ENCODE results near the gene JADE3. TPM values are rescaled to one million over a fixed set of nuclear protein-coding genes. Genes with fewer than 3 reads are reported as not detected.

Gene JADE3
- total RNA-seq, 5 donors from 2014 or later (not counting 1 experiment from before 2014, with no cell fraction given) = 0.21 to 1.3 (median 1.0) TPM

GRCh38 chrX:47061238-47061919 lies 149.2 kb downstream of the JADE3 start:
- no peaks in the 10 kb centered on the region for H3K9me3 Mint-ChIP-seq
- CTCF ChIA-PET = no interaction called here
- H3K27ac Mint-ChIP-seq = no peak overlapping the region

GRCh38 chrX:47063179-47063578 lies 151.0 kb downstream of the JADE3 start:
- POLR2A ChIA-PET = no interaction called here
- H3K4me1 Mint-ChIP-seq = no peaks in the 10 kb centered on the region
- peaks cover 0 to 30% of the 10 kb centered on the region in 2 donors for H3K27me3 Mint-ChIP-seq
- H3K27ac ChIP-seq (ENCODE audit: low read length) = no peak overlapping the region
- DNase-seq = no peak
- no peaks in the 10 kb centered on the region for H3K9me3 Mint-ChIP-seq
- 80% methylated on average over 1 of the region's 2 CpGs for WGBS (ENCODE audit: insufficient coverage)
- H3K4me3 Mint-ChIP-seq = no peak overlapping the region
- CTCF ChIA-PET = no interaction called here
- no peaks in the 10 kb centered on the region for H3K36me3 Mint-ChIP-seq
- no peaks in the 10 kb centered on the region for H3K9me3 ChIP-seq
- H3K36me3 ChIP-seq (ENCODE audit: control insufficient read depth in 2 of 2, extremely low read depth in 1 of 2, insufficient read depth in 1 of 2, low read length in 1 of 2) = no peaks in the 10 kb centered on the region
- no peaks in the 10 kb centered on the region for H3K4me1 ChIP-seq (ENCODE audit: control insufficient read depth in 1 of 2, extremely low read depth in 1 of 2, insufficient read depth in 2 of 2, low read length in 2 of 2)
- ATAC-seq (replicated peaks in 1 of 4) = no peak
- no peak overlapping the region for H3K4me3 ChIP-seq (ENCODE audit: control insufficient read depth in 1 of 2, extremely low read depth in 1 of 2, low read length in 1 of 2)
- no peak overlapping the region for H3K27ac Mint-ChIP-seq
- no peaks in the 10 kb centered on the region for H3K27me3 ChIP-seq (replicated peaks in 1 of 2; ENCODE audit: control insufficient read depth in 2 of 2, extremely low read depth in 1 of 2, insufficient read depth in 2 of 2, low read length in 1 of 2)

More at GRCh38 chrX:47061238-47061919, 149.2 kb downstream of the JADE3 start:
- Histone ChIP-seq H3K4me3 (ENCODE audit: control insufficient read depth in 1 of 2, extremely low read depth in 1 of 2, low read length in 1 of 2) (no peak overlapping the region), H3K9me3 (no peaks in the 10 kb centered on the region), H3K27me3 (replicated peaks in 1 of 2; ENCODE audit: control insufficient read depth in 2 of 2, extremely low read depth in 1 of 2, insufficient read depth in 2 of 2, low read length in 1 of 2) (no peaks in the 10 kb centered on the region), H3K4me1 (ENCODE audit: control insufficient read depth in 1 of 2, extremely low read depth in 1 of 2, insufficient read depth in 2 of 2, low read length in 2 of 2) (no peaks in the 10 kb centered on the region), H3K36me3 (ENCODE audit: control insufficient read depth in 2 of 2, extremely low read depth in 1 of 2, insufficient read depth in 1 of 2, low read length in 1 of 2) (no peaks in the 10 kb centered on the region), H3K27ac (ENCODE audit: low read length) (no peak overlapping the region)
- Mint-ChIP-seq H3K4me3 (no peak overlapping the region), H3K36me3 (no peaks in the 10 kb centered on the region), H3K27me3 (peaks cover 0 to 30% of the 10 kb centered on the region in 2 donors), H3K4me1 (no peaks in the 10 kb centered on the region)
- DNase-seq = no peak
- no CpG with 5 or more reads among the region's 2 CpGs for WGBS (ENCODE audit: insufficient coverage)
- no peak for ATAC-seq (replicated peaks in 1 of 4)
- POLR2A ChIA-PET = no interaction called here

GRCh38 chrX:47068214-47068613 lies 156.0 kb downstream of the JADE3 start:
- no peaks in the 10 kb centered on the region for H3K4me1 ChIP-seq (ENCODE audit: control insufficient read depth in 1 of 2, extremely low read depth in 1 of 2, insufficient read depth in 2 of 2, low read length in 2 of 2)
- ChIA-PET POLR2A (no interaction called here), CTCF (no interaction called here)
- no peak overlapping the region for H3K4me3 ChIP-seq (ENCODE audit: control insufficient read depth in 1 of 2, extremely low read depth in 1 of 2, low read length in 1 of 2)
- 100% methylated on average over 1 of the region's 3 CpGs for WGBS (ENCODE audit: insufficient coverage)
- H3K9me3 Mint-ChIP-seq = no peaks in the 10 kb centered on the region
- ATAC-seq (replicated peaks in 1 of 4) = no peak
- DNase-seq = no peak
- H3K27me3 ChIP-seq (replicated peaks in 1 of 2; ENCODE audit: control insufficient read depth in 2 of 2, extremely low read depth in 1 of 2, insufficient read depth in 2 of 2, low read length in 1 of 2) = no peaks in the 10 kb centered on the region
- H3K27ac ChIP-seq (ENCODE audit: low read length) = no peak overlapping the region
- H3K27me3 Mint-ChIP-seq = peaks cover 0 to 8% of the 10 kb centered on the region in 2 donors
- H3K4me1 Mint-ChIP-seq = no peaks in the 10 kb centered on the region
- no peaks in the 10 kb centered on the region for H3K9me3 ChIP-seq
- H3K27ac Mint-ChIP-seq = no peak overlapping the region
- H3K36me3 Mint-ChIP-seq = no peaks in the 10 kb centered on the region
- no peak overlapping the region for H3K4me3 Mint-ChIP-seq
- no peaks in the 10 kb centered on the region for H3K36me3 ChIP-seq (ENCODE audit: control insufficient read depth in 2 of 2, extremely low read depth in 1 of 2, insufficient read depth in 1 of 2, low read length in 1 of 2)

GRCh38 chrX:47068720-47069119 lies 156.5 kb downstream of the JADE3 start:
- no peaks in the 10 kb centered on the region for H3K9me3 Mint-ChIP-seq
- H3K27me3 ChIP-seq (replicated peaks in 1 of 2; ENCODE audit: control insufficient read depth in 2 of 2, extremely low read depth in 1 of 2, insufficient read depth in 2 of 2, low read length in 1 of 2) = no peaks in the 10 kb centered on the region
- ChIA-PET CTCF (no interaction called here), POLR2A (no interaction called here)
- no peak overlapping the region for H3K4me3 Mint-ChIP-seq
- no peaks in the 10 kb centered on the region for H3K9me3 ChIP-seq
- H3K36me3 Mint-ChIP-seq = no peaks in the 10 kb centered on the region
- H3K36me3 ChIP-seq (ENCODE audit: control insufficient read depth in 2 of 2, extremely low read depth in 1 of 2, insufficient read depth in 1 of 2, low read length in 1 of 2) = no peaks in the 10 kb centered on the region
- H3K4me1 ChIP-seq (ENCODE audit: control insufficient read depth in 1 of 2, extremely low read depth in 1 of 2, insufficient read depth in 2 of 2, low read length in 2 of 2) = no peaks in the 10 kb centered on the region
- no peak for ATAC-seq (replicated peaks in 1 of 4)
- no peak overlapping the region for H3K27ac Mint-ChIP-seq
- H3K4me1 Mint-ChIP-seq = no peaks in the 10 kb centered on the region
- no peak overlapping the region for H3K4me3 ChIP-seq (ENCODE audit: control insufficient read depth in 1 of 2, extremely low read depth in 1 of 2, low read length in 1 of 2)
- DNase-seq = no peak
- H3K27me3 Mint-ChIP-seq = peaks cover 0 to 8% of the 10 kb centered on the region in 2 donors
- no peak overlapping the region for H3K27ac ChIP-seq (ENCODE audit: low read length)

- H3K27me3 ChIP-seq (replicated peaks in 1 of 2; ENCODE audit: control insufficient read depth in 2 of 2, extremely low read depth in 1 of 2, insufficient read depth in 2 of 2, low read length in 1 of 2) = no peaks in the 10 kb centered on the region
- Mint-ChIP-seq H3K9me3 (no peaks in the 10 kb centered on the region), H3K36me3 (no peaks in the 10 kb centered on the region), H3K4me1 (no peaks in the 10 kb centered on the region), H3K27ac (no peak within 1 kb of the TSS), H3K4me3 (no peak within 1 kb of the TSS), H3K27me3 (peaks cover 0 to 4% of the 10 kb centered on the region in 2 donors)
- H3K4me1 ChIP-seq (ENCODE audit: control insufficient read depth in 1 of 2, extremely low read depth in 1 of 2, insufficient read depth in 2 of 2, low read length in 2 of 2) = no peaks in the 10 kb centered on the region
- ChIA-PET CTCF (no interaction called here), POLR2A (no interaction called here)
- WGBS (ENCODE audit: insufficient coverage) = 71% methylated on average over 8 of the region's 59 CpGs
- ATAC-seq (replicated peaks in 1 of 4) = no peak
- no peak for DNase-seq
- no peaks in the 10 kb centered on the region for H3K36me3 ChIP-seq (ENCODE audit: control insufficient read depth in 2 of 2, extremely low read depth in 1 of 2, insufficient read depth in 1 of 2, low read length in 1 of 2)
- no peak within 1 kb of the TSS for H3K4me3 ChIP-seq (ENCODE audit: control insufficient read depth in 1 of 2, extremely low read depth in 1 of 2, low read length in 1 of 2)
- no peaks in the 10 kb centered on the region for H3K9me3 ChIP-seq
- H3K27ac ChIP-seq (ENCODE audit: low read length) = no peak within 1 kb of the TSS
These were observed 166.2 kb downstream of the JADE3 start, which contains the start of gene RGN for GRCh38 chrX:47078129-47079043. Gene RGN (plus strand): TSS chrX:47078443. CDS start chrX:47081145, 2,702 bp downstream.

GRCh38 chrX:47080215-47080914 lies 168.1 kb downstream of the JADE3 start:
- Histone ChIP-seq H3K27ac (ENCODE audit: low read length) (no peak overlapping the region), H3K9me3 (no peaks in the 10 kb centered on the region), H3K4me1 (ENCODE audit: control insufficient read depth in 1 of 2, extremely low read depth in 1 of 2, insufficient read depth in 2 of 2, low read length in 2 of 2) (no peaks in the 10 kb centered on the region), H3K36me3 (ENCODE audit: control insufficient read depth in 2 of 2, extremely low read depth in 1 of 2, insufficient read depth in 1 of 2, low read length in 1 of 2) (no peaks in the 10 kb centered on the region), H3K4me3 (ENCODE audit: control insufficient read depth in 1 of 2, extremely low read depth in 1 of 2, low read length in 1 of 2) (no peak overlapping the region), H3K27me3 (replicated peaks in 1 of 2; ENCODE audit: control insufficient read depth in 2 of 2, extremely low read depth in 1 of 2, insufficient read depth in 2 of 2, low read length in 1 of 2) (no peaks in the 10 kb centered on the region)
- DNase-seq (no peak), ATAC-seq (replicated peaks in 1 of 4) (no peak)
- Mint-ChIP-seq H3K27ac (no peak overlapping the region), H3K36me3 (no peaks in the 10 kb centered on the region), H3K9me3 (no peaks in the 10 kb centered on the region), H3K4me1 (no peaks in the 10 kb centered on the region), H3K4me3 (no peak overlapping the region), H3K27me3 (peaks cover 0 to 13% of the 10 kb centered on the region in 2 donors)
- ChIA-PET POLR2A (no interaction called here), CTCF (no interaction called here)
- 83% methylated on average over 1 of the region's 9 CpGs for WGBS (ENCODE audit: insufficient coverage)
